Measurements from ENCODE around the gene DMRTB1. TPM values are rescaled to one million over a fixed set of nuclear protein-coding genes. Genes with fewer than 3 reads are reported as not detected.
A peak's percentile ranks its signal among the peaks of the same experiment; 100 is the strongest.

Gene DMRTB1
- polyA plus RNA-seq, 1 donor from 2014 or later: not detected

GRCh38 chr1:53484705-53485477, 25.7 kb downstream of the DMRTB1 start:
- Histone ChIP-seq H3F3A (ENCODE audit: insufficient read depth, low read length, poor library complexity, severe bottlenecking) (no peaks in the 10 kb centered on the region), H4K20me1 (ENCODE audit: insufficient read depth) (no peaks in the 10 kb centered on the region), H3K9ac (ENCODE audit: low read length) (no peak overlapping the region), H3K9me2 (ENCODE audit: insufficient read depth, low read length) (no peaks in the 10 kb centered on the region), H3K36me3 (ENCODE audit: insufficient read depth, low read length) (no peaks in the 10 kb centered on the region), H3K4me3 (ENCODE audit: low read length) (no peak overlapping the region), H3K9me3 (ENCODE audit: low read length) (no peaks in the 10 kb centered on the region), H3K27ac (ENCODE audit: low read length) (no peak overlapping the region), H2AFZ (ENCODE audit: low read depth, low read length) (no peak overlapping the region), H3K4me2 (ENCODE audit: low read length) (no peak overlapping the region), H3K27me3 (ENCODE audit: insufficient read depth, low read depth, low read length) (no peaks in the 10 kb centered on the region), H3K79me2 (replicated peaks; ENCODE audit: insufficient read depth, low read length) (no peaks in the 10 kb centered on the region)
- TF ChIP-seq REST (IDR thresholded peaks at IDR 0.05; ENCODE audit: borderline replicate concordance) (no peak), EZH2 (IDR thresholded peaks at IDR 0.05; ENCODE audit: borderline replicate concordance, insufficient read depth, low read length, poor library complexity, severe bottlenecking) (no peak), TAF1 (IDR thresholded peaks at IDR 0.05; ENCODE audit: low read depth) (no peak), RAD21 (conservative IDR thresholded peaks at IDR 0.05) (no peak)

GRCh38 chr1:53485478-53486394, 26.5 kb downstream of the DMRTB1 start:
- no peak overlapping the region for H3K4me2 ChIP-seq (ENCODE audit: low read length)
- H3K9me2 ChIP-seq (ENCODE audit: insufficient read depth, low read length): no peaks in the 10 kb centered on the region
- H4K20me1 ChIP-seq (ENCODE audit: insufficient read depth): no peaks in the 10 kb centered on the region
- H3K27me3 ChIP-seq (ENCODE audit: insufficient read depth, low read depth, low read length): no peaks in the 10 kb centered on the region
- no peak overlapping the region for H2AFZ ChIP-seq (ENCODE audit: low read depth, low read length)
- no peaks in the 10 kb centered on the region for H3K36me3 ChIP-seq (ENCODE audit: insufficient read depth, low read length)
- H3K4me3 ChIP-seq (ENCODE audit: low read length): no peak overlapping the region
- no peak for TF ChIP-seq POLR2AphosphoS5 (IDR thresholded peaks at IDR 0.05)
- TF ChIP-seq MXI1 (conservative IDR thresholded peaks at IDR 0.05; ENCODE audit: poor library complexity, severe bottlenecking): peak; percentile 48
- peak; percentile 99 for TF ChIP-seq RAD21 (conservative IDR thresholded peaks at IDR 0.05)
- TF ChIP-seq TAF1 (IDR thresholded peaks at IDR 0.05; ENCODE audit: low read depth): no peak
- peak; percentile 97 for TF ChIP-seq CTCF (IDR thresholded peaks at IDR 0.05; ENCODE audit: poor library complexity, severe bottlenecking)
- peak; percentile 96 for TF ChIP-seq SMC3 (conservative IDR thresholded peaks at IDR 0.05; ENCODE audit: poor library complexity)
- no peak for TF ChIP-seq EP300 (conservative IDR thresholded peaks at IDR 0.05; ENCODE audit: poor library complexity, severe bottlenecking)
- TF ChIP-seq REST (IDR thresholded peaks at IDR 0.05; ENCODE audit: borderline replicate concordance): no peak
- no peak for TF ChIP-seq EZH2 (IDR thresholded peaks at IDR 0.05; ENCODE audit: borderline replicate concordance, insufficient read depth, low read length, poor library complexity, severe bottlenecking)
- H3F3A ChIP-seq (ENCODE audit: insufficient read depth, low read length, poor library complexity, severe bottlenecking): no peaks in the 10 kb centered on the region
- no peaks in the 10 kb centered on the region for H3K9me3 ChIP-seq (ENCODE audit: low read length)
- no peak overlapping the region for H3K27ac ChIP-seq (ENCODE audit: low read length)
- H3K79me2 ChIP-seq (replicated peaks; ENCODE audit: insufficient read depth, low read length): no peaks in the 10 kb centered on the region
- no peak overlapping the region for H3K9ac ChIP-seq (ENCODE audit: low read length)
